HepG2 (cell line): ENCODE data around the gene SEPHS2. TPM values are rescaled to one million over a fixed set of nuclear protein-coding genes. Genes with fewer than 3 reads are reported as not detected.

Experiments
- ATF7 ChIP-seq, 2 experiments: fragments of 450-650 bp in 1 of 2; sonication (generic) in 1 of 2; formaldehyde crosslinking in 1 of 2; IDR thresholded peaks; 2 replicates each; pipeline versions ENCODE4 v1.4.0 to v1.6.1; 2016 to 2020; ENCODE audit warnings: antibody characterized with exemption in 1 of 2, mild to moderate bottlenecking in 1 of 2, missing genetic modification reagents in 1 of 2
- CBFB ChIP-seq: sonication (generic); formaldehyde crosslinking; IDR thresholded peaks from 2 replicates; pipeline ENCODE4 v1.4.0; 2020; ENCODE audit warnings: missing genetic modification reagents
- HOXA7 ChIP-seq: sonication (generic); formaldehyde crosslinking; IDR thresholded peaks from 2 replicates; pipeline ENCODE4 v1.8.1; 2022; ENCODE audit warnings: mild to moderate bottlenecking, missing genetic modification reagents, moderate library complexity
- MXI1 ChIP-seq: IDR thresholded peaks from 3 replicates; pipeline ENCODE4 v1.6.1; 2012; ENCODE audit warnings: low read depth, low read length, inconsistent platforms, borderline replicate concordance
- MYC ChIP-seq: sonication (generic); formaldehyde crosslinking; IDR thresholded peaks from 2 replicates; pipeline ENCODE4 v1.9.0; 2021; ENCODE audit warnings: missing genetic modification reagents, borderline replicate concordance
- NFRKB ChIP-seq: fragments of 450-650 bp; IDR thresholded peaks from 2 replicates; pipeline ENCODE4 v1.6.1; 2017
- PITX1 ChIP-seq: sonication (generic); formaldehyde crosslinking; IDR thresholded peaks from 2 replicates; pipeline ENCODE4 v1.5.1; 2020; ENCODE audit warnings: mild to moderate bottlenecking, missing genetic modification reagents
- RAD21 ChIP-seq: fragments of 450-650 bp; formaldehyde crosslinking; IDR thresholded peaks from 2 replicates; pipeline ENCODE4 v1.5.0; 2020; ENCODE audit warnings: mild to moderate bottlenecking
- RBAK ChIP-seq: sonication (generic); formaldehyde crosslinking; IDR thresholded peaks from 2 replicates; pipeline ENCODE4 v1.5.1; 2020; ENCODE audit warnings: mild to moderate bottlenecking, missing genetic modification reagents
- REPIN1 ChIP-seq: sonication (generic); formaldehyde crosslinking; IDR thresholded peaks from 2 replicates; pipeline ENCODE4 v1.8.0; 2022; ENCODE audit warnings: missing genetic modification reagents, low read depth, mild to moderate bottlenecking, borderline replicate concordance
- RNF2 ChIP-seq: fragments of 450-650 bp; conservative IDR thresholded peaks from 2 replicates; pipeline ENCODE4 v1.6.1; 2016; ENCODE audit warnings: low read depth
- SAP130 ChIP-seq: IDR thresholded peaks from 2 replicates; pipeline ENCODE4 v1.6.1; 2016; ENCODE audit warnings: low read depth
- ZBTB7A ChIP-seq: sonication (generic); formaldehyde crosslinking; IDR thresholded peaks from 2 replicates; pipeline ENCODE4 v1.8.0; 2022; ENCODE audit warnings: mild to moderate bottlenecking, missing genetic modification reagents
- ZFY ChIP-seq: sonication (generic); formaldehyde crosslinking; IDR thresholded peaks from 2 replicates; pipeline ENCODE4 v1.4.0; 2020; ENCODE audit warnings: missing genetic modification reagents
- ZMYM3 ChIP-seq: sonication (generic); formaldehyde crosslinking; IDR thresholded peaks from 2 replicates; pipeline ENCODE4 v1.5.1; 2020; ENCODE audit warnings: mild to moderate bottlenecking, missing genetic modification reagents
- ZNF17 ChIP-seq: sonication (generic); formaldehyde crosslinking; IDR thresholded peaks from 2 replicates; pipeline ENCODE4 v1.5.0; 2020; ENCODE audit warnings: mild to moderate bottlenecking, missing genetic modification reagents
- ZNF253 ChIP-seq: sonication (generic); formaldehyde crosslinking; IDR thresholded peaks from 2 replicates; pipeline ENCODE4 v1.8.0; 2022; ENCODE audit warnings: mild to moderate bottlenecking, missing genetic modification reagents, borderline replicate concordance
- ZNF33B ChIP-seq: sonication (generic); formaldehyde crosslinking; IDR thresholded peaks from 2 replicates; pipeline ENCODE4 v1.5.1; 2020; ENCODE audit warnings: mild to moderate bottlenecking, missing genetic modification reagents
- ZNF446 ChIP-seq: sonication (generic); formaldehyde crosslinking; IDR thresholded peaks from 2 replicates; pipeline ENCODE4 v1.5.0; 2020; ENCODE audit warnings: mild to moderate bottlenecking, missing genetic modification reagents
- ZNF670 ChIP-seq: sonication (generic); formaldehyde crosslinking; IDR thresholded peaks from 2 replicates; pipeline ENCODE4 v1.8.0; 2022; ENCODE audit warnings: mild to moderate bottlenecking, missing genetic modification reagents, borderline replicate concordance
- ZNF746 ChIP-seq: sonication (generic); formaldehyde crosslinking; IDR thresholded peaks from 2 replicates; pipeline ENCODE4 v1.8.0; 2022; ENCODE audit warnings: mild to moderate bottlenecking, missing genetic modification reagents
- ZNF768 ChIP-seq: sonication (generic); formaldehyde crosslinking; IDR thresholded peaks from 2 replicates; pipeline ENCODE4 v1.4.0; 2020; ENCODE audit warnings: missing genetic modification reagents
- ZNF879 ChIP-seq: sonication (generic); formaldehyde crosslinking; IDR thresholded peaks from 2 replicates; pipeline ENCODE4 v1.8.1; 2023; ENCODE audit warnings: missing genetic modification reagents
- polyA plus RNA-seq, 8 experiments: library from polyadenylated mRNA; depleted of rRNA in 3 of 8; stranded (reverse) in 7 of 8; unstranded in 1 of 8; fragments of >200 nt; fragmentation: Illumina TruSeq in 4 of 8; extraction: Trizol in 4 of 8; gene quantifications; 2 replicates each; pipeline versions ENCODE4 v1.2.1 to v1.2.3, GENCODE V29; 2011 to 2016; ENCODE audit warnings: low read depth in 4 of 8, missing spikeins in 1 of 8, mixed read lengths in 1 of 8; ENCODE audit not compliant: insufficient read depth in 1 of 8
- total RNA-seq, 5 experiments: library from RNA; depleted of rRNA; stranded (reverse); fragments of >200 nt; fragmentation: Illumina TruSeq; extraction: Trizol; gene quantifications; 2 replicates each; pipeline ENCODE4 v1.2.3, GENCODE V29; 2016; ENCODE audit warnings: low read depth in 1 of 5
- TF ChIP-seq, protein P1 (sequence below): IDR thresholded peaks from 2 replicates; pipeline ENCODE4 v1.4.0; 2020; ENCODE audit warnings: mild to moderate bottlenecking, missing genetic modification reagents
- TF ChIP-seq, protein P2 (sequence below): sonication (generic); formaldehyde crosslinking; IDR thresholded peaks from 2 replicates; pipeline ENCODE4 v1.5.0; 2020; ENCODE audit warnings: missing genetic modification reagents
- TF ChIP-seq, protein P3 (sequence below): sonication (generic); formaldehyde crosslinking; IDR thresholded peaks from 2 replicates; pipeline ENCODE4 v1.4.0; 2020; ENCODE audit warnings: missing genetic modification reagents

The SEPHS2 gene
- total and polyA plus RNA-seq, 2 of the 13 experiments (the other 11 are each of a cell fraction or from before 2014, with no cell fraction given), result 20.7 to 127 TPM

DNA sequence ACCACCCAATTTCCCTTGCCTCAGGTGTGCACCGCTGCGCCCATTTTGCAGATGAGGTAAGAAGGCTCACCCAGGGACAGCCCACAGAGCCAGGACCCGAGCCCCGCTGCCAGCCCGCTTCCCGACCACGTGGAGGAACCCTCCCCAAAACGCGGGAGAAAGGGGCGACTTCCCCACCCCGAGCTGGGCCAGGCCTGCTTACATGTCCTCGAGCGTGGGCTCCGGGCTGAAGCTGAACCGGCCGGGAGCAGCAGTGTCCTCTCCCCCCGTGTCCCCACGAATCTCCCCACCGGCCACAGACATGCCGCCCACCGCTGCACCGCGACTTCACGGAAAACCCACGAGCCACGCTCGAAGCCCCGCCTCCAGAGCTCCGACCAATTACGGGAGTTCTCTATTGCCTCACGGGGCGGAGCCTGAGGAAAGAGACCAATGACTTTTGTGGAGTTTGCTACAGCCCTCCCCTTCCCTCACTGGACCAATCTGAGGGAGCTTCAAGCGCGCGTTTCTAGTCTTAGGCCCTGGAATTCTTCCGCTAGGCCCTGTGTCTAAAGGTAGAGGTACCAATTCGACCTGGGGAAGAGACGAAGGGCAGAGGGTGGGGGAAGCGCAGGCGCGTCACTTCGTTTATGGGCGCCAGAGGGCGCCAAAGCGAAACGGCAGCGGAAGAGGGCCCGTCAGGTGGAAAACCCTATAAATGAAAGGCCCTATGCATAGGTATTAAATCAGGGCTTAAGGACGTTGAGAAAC lies 15.8 kb downstream of the SEPHS2 start, which contains the start of gene DCTPP1 (continued):
- TF ChIP-seq, protein P1, sequence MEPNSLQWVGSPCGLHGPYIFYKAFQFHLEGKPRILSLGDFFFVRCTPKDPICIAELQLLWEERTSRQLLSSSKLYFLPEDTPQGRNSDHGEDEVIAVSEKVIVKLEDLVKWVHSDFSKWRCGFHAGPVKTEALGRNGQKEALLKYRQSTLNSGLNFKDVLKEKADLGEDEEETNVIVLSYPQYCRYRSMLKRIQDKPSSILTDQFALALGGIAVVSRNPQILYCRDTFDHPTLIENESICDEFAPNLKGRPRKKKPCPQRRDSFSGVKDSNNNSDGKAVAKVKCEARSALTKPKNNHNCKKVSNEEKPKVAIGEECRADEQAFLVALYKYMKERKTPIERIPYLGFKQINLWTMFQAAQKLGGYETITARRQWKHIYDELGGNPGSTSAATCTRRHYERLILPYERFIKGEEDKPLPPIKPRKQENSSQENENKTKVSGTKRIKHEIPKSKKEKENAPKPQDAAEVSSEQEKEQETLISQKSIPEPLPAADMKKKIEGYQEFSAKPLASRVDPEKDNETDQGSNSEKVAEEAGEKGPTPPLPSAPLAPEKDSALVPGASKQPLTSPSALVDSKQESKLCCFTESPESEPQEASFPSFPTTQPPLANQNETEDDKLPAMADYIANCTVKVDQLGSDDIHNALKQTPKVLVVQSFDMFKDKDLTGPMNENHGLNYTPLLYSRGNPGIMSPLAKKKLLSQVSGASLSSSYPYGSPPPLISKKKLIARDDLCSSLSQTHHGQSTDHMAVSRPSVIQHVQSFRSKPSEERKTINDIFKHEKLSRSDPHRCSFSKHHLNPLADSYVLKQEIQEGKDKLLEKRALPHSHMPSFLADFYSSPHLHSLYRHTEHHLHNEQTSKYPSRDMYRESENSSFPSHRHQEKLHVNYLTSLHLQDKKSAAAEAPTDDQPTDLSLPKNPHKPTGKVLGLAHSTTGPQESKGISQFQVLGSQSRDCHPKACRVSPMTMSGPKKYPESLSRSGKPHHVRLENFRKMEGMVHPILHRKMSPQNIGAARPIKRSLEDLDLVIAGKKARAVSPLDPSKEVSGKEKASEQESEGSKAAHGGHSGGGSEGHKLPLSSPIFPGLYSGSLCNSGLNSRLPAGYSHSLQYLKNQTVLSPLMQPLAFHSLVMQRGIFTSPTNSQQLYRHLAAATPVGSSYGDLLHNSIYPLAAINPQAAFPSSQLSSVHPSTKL, result peak; percentile 79
- TF ChIP-seq ZBTB7A (CRISPR knock-in tag) (no peak; the same call in 1 of the 2 replicates), ZFY (peak; percentile 98), ZNF746 (CRISPR knock-in tag) (no peak; the same call in 1 of the 2 replicates), ZMYM3 (CRISPR knock-in tag) (peak; percentile 80), RNF2 (no peak; the same call in 1 of the 2 replicates), ZNF768 (CRISPR knock-in tag) (peak; percentile 60; the same call in 1 of the 2 replicates), ZNF670 (CRISPR knock-in tag) (no peak; the same call in 1 of the 2 replicates), SAP130 (CRISPR knock-in tag) (peak; percentile 94), ZNF253 (CRISPR knock-in tag) (no peak), RBAK (0 out of 2 replicates have a peak, but pooled peaks have one; percentile 32), ZNF446 (CRISPR knock-in tag) (0 out of 2 replicates have a peak, but pooled peaks have one; percentile 77), NFRKB (no peak), ATF7 (IDR thresholded peaks at IDR 0.05) (peak; percentile 28; the same call in 1 of the 2 replicates), ATF7 (CRISPR knock-in tag; IDR thresholded peaks at IDR 0.05) (peak; percentile 76; the same call in 1 of the 2 replicates), RAD21 (CRISPR knock-in tag) (peak; percentile 98), CBFB (CRISPR knock-in tag) (no peak; the same call in 1 of the 2 replicates), REPIN1 (CRISPR knock-in tag) (peak; percentile 99), ZNF17 (CRISPR knock-in tag) (no peak), ZNF879 (CRISPR knock-in tag) (no peak), HOXA7 (CRISPR knock-in tag) (no peak), MXI1 (peak; percentile 85; the same call in 1 of the 3 replicates), PITX1 (CRISPR knock-in tag) (no peak; the same call in 1 of the 2 replicates), MYC (CRISPR knock-in tag) (peak; percentile 87), ZNF33B (peak; percentile 78; the same call in 1 of the 2 replicates)
- TF ChIP-seq, protein P2, sequence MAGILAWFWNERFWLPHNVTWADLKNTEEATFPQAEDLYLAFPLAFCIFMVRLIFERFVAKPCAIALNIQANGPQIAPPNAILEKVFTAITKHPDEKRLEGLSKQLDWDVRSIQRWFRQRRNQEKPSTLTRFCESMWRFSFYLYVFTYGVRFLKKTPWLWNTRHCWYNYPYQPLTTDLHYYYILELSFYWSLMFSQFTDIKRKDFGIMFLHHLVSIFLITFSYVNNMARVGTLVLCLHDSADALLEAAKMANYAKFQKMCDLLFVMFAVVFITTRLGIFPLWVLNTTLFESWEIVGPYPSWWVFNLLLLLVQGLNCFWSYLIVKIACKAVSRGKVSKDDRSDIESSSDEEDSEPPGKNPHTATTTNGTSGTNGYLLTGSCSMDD (CRISPR knock-in tag), result no peak
- TF ChIP-seq, protein P3, sequence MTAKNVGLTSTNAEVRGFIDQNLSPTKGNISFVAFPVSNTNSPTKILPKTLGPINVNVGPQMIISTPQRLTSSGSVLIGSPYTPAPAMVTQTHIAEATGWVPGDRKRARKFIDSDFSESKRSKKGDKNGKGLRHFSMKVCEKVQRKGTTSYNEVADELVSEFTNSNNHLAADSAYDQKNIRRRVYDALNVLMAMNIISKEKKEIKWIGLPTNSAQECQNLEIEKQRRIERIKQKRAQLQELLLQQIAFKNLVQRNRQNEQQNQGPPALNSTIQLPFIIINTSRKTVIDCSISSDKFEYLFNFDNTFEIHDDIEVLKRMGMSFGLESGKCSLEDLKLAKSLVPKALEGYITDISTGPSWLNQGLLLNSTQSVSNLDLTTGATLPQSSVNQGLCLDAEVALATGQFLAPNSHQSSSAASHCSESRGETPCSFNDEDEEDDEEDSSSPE (CRISPR knock-in tag), result peak; percentile 92
